ENCODE measurements around the gene CCDC77.

DNA sequence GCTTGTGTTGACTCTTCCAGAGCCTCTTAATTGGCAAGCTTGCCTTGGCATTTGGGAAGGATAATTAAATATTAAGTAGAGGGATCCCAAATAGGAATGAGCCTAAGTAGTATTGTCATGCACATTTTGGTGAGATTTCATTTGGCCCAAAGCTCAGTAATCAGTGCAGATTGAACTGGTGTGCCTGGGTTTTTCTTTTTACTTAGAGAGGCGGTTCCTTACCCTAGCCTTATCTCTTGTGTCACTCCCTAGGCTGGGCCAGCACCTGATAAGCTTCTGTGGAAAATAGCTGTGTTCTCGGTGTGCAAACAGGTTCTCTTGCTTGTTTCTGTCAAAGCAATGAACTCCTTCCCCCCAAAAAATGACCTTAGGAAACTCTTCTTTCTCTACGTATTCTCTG lies 49.0 kb downstream of the CCDC77 start:
- TF ChIP-seq, protein P1, sequence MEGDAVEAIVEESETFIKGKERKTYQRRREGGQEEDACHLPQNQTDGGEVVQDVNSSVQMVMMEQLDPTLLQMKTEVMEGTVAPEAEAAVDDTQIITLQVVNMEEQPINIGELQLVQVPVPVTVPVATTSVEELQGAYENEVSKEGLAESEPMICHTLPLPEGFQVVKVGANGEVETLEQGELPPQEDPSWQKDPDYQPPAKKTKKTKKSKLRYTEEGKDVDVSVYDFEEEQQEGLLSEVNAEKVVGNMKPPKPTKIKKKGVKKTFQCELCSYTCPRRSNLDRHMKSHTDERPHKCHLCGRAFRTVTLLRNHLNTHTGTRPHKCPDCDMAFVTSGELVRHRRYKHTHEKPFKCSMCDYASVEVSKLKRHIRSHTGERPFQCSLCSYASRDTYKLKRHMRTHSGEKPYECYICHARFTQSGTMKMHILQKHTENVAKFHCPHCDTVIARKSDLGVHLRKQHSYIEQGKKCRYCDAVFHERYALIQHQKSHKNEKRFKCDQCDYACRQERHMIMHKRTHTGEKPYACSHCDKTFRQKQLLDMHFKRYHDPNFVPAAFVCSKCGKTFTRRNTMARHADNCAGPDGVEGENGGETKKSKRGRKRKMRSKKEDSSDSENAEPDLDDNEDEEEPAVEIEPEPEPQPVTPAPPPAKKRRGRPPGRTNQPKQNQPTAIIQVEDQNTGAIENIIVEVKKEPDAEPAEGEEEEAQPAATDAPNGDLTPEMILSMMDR (IDR thresholded peaks at IDR 0.05; ENCODE audit: low read depth, low read length) = no peak
- TF ChIP-seq EZH2phosphoT487 (IDR thresholded peaks at IDR 0.05; ENCODE audit: low read depth) = no peak

All from OCI-LY3 (cell line).